ENCODE results near the gene BACH2.
"Not testable (repeated sequence)": the region's sequence is repeated elsewhere in the genome, so short reads cannot be mapped to it uniquely, and the experiment has no call there.

The BACH2 gene

DNA sequence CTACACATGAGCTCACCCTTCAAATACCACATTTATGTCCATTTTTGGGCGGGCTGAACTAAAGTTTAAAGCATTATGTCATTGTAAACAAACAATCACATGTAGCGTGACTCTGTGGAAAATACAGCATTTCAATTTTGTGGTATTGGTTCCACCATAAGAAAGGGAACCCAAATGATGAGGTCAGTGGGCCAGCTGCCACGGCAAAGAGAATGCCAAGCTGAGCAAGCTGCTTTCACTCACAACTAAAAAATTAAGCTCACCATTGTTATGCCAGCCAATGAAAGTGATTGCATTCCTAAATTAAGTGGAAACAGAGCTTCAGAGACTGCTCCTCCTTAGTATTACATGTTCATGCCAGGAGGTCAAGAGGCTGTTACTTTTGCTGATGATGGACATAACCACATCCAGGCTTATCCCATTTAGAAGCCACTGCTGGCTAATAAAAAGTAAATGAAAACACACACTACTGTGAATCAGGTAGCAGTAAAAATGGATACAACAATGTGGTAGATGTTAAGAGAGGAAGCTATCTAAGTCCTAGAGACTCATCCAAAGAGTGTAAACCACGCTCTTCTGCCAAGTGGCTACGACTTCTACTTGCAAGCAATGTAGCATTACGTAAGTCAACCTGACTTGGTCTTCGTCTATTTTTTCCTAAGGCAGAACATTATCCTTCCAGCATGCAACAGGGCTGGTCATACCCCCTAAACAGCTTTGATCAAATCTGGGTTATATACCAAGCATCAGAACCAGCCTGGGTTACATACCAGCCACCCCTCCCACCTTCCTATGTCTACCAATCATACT, 164.8 kb downstream of the BACH2 start:
- TF ChIP-seq, protein P1, sequence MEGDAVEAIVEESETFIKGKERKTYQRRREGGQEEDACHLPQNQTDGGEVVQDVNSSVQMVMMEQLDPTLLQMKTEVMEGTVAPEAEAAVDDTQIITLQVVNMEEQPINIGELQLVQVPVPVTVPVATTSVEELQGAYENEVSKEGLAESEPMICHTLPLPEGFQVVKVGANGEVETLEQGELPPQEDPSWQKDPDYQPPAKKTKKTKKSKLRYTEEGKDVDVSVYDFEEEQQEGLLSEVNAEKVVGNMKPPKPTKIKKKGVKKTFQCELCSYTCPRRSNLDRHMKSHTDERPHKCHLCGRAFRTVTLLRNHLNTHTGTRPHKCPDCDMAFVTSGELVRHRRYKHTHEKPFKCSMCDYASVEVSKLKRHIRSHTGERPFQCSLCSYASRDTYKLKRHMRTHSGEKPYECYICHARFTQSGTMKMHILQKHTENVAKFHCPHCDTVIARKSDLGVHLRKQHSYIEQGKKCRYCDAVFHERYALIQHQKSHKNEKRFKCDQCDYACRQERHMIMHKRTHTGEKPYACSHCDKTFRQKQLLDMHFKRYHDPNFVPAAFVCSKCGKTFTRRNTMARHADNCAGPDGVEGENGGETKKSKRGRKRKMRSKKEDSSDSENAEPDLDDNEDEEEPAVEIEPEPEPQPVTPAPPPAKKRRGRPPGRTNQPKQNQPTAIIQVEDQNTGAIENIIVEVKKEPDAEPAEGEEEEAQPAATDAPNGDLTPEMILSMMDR (IDR thresholded peaks at IDR 0.05; ENCODE audit: low read depth, low read length), result no peak
- in situ Hi-C loops (cut with HindIII; ENCODE audit: low sequenced_read_pairs), result no loop called here
- DNase-seq (ENCODE audit: low read depth, low spot score), result peak; percentile 82
- H3K4me3 ChIP-seq (ENCODE audit: low read depth, low read length), result no peak overlapping the region

DNA sequence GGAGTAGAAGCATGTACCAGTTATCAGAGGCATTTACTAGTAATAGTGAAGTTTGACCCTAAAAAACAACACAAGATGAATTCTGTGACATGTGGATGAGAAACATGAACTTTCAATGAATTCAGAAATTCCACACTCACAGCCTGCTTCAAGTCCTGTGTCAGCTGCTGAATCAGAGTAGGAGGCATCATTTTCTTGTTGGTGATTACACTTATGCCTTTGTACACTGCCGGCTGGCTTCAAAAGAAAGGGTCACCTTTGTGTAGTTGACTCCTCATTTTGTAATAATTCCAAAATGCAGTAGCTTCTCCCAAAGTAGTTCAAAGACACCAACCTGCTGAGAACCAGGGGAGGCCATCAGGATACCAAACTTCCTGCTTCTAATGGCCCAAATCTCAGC, 165.5 kb downstream of the BACH2 start:
- TF ChIP-seq, protein P1 (IDR thresholded peaks at IDR 0.05; ENCODE audit: low read depth, low read length), result no peak
- no peak overlapping the region for H3K4me3 ChIP-seq (ENCODE audit: low read depth, low read length)
- DNase-seq (ENCODE audit: low read depth, low spot score), result peak; percentile 24
- in situ Hi-C loops (cut with HindIII; ENCODE audit: low sequenced_read_pairs), result no loop called here

DNA sequence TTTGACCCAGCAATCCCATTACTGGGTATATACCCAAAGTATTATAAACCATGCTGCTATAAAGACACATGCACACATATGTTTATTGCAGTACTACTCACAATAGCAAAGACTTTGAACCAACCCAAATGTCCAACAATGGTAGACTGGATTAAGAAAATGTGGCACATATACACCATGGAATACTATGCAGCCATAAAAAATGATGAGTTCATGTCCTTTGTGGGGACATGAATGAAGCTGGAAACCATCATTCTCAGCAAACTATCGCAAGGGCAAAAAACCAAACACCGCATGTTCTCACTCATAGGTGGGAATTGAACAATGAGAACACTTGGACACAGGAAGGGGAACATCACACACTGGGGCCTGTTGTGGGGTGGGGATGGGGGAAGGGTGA, 168.0 kb downstream of the BACH2 start:
- in situ Hi-C loops (cut with HindIII; ENCODE audit: low sequenced_read_pairs), result not testable (repeated sequence)

DNA sequence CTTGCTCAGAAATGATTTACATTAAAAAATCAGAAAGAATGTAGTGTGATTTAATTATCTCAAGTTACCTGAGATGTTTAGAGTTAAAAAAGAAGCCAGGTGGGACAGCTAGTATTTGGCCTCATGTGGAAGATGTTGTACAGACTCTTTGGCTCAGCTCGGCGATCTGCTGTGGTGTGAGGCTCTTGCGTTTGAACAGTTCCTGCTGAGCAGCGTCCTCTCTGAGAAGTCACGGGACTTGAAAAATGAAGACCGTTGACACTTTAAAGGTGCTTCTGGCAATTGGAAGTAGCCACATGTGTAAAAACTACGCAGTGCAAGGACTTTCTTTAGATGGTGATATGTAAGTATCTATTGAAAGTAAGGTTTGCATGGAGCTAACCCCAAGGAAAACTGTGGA, 169.0 kb downstream of the BACH2 start:
- in situ Hi-C loops (cut with HindIII; ENCODE audit: low sequenced_read_pairs), result no loop called here
- H3K4me3 ChIP-seq (ENCODE audit: low read depth, low read length), result no peak overlapping the region
- TF ChIP-seq, protein P1 (IDR thresholded peaks at IDR 0.05; ENCODE audit: low read depth, low read length), result no peak
- DNase-seq (ENCODE audit: low read depth, low spot score), result no peak

More for the DNA sequence above, 168.0 kb downstream of the BACH2 start:
- not testable (repeated sequence) for H3K4me3 ChIP-seq (ENCODE audit: low read depth, low read length); DNase-seq (ENCODE audit: low read depth, low spot score)

DNA sequence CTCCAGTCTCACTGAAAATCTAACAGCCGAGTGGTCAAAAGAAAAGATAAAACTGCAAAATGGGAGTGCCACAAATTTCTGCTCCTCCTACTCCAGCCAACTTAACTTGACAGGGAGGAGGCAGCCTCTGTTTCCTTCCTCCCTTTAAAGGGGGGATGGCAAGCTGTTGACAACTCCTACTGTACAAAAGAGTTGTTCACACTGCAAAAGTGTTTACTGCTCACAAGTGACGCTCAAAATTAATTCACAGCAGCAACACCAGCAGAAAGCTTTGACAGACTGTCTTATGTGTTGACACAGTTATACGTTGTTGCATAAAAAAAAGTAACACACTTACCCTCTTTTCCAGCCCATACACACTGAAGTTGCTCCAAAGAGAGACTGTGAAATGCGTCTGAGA, 169.8 kb downstream of the BACH2 start:
- no peak overlapping the region for H3K4me3 ChIP-seq (ENCODE audit: low read depth, low read length)
- in situ Hi-C loops (cut with HindIII; ENCODE audit: low sequenced_read_pairs), result no loop called here
- DNase-seq (ENCODE audit: low read depth, low spot score), result no peak
- TF ChIP-seq, protein P1 (IDR thresholded peaks at IDR 0.05; ENCODE audit: low read depth, low read length), result no peak

DNA sequence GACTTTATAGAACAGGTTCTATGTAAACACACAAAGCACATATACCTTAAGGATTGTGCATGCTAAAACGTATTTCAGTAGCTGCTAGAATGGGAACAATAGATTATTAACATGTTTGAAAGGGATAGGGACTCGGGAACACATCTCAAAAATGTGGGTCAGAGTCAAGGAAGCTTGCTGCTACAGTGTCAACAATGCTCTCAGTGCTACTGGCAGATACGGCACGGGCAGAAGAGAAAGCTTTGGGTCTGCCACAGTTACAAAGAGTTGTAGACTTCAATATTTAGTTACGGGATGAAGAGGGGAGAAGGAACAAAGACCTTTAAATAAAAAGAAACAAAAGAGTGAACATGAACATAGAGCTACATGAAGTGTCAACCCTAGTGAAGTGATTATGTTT, 170.5 kb downstream of the BACH2 start:
- in situ Hi-C loops (cut with HindIII; ENCODE audit: low sequenced_read_pairs), result no loop called here
- H3K4me3 ChIP-seq (ENCODE audit: low read depth, low read length), result no peak overlapping the region
- TF ChIP-seq, protein P1 (IDR thresholded peaks at IDR 0.05; ENCODE audit: low read depth, low read length), result no peak
- no peak for DNase-seq (ENCODE audit: low read depth, low spot score)

DNA sequence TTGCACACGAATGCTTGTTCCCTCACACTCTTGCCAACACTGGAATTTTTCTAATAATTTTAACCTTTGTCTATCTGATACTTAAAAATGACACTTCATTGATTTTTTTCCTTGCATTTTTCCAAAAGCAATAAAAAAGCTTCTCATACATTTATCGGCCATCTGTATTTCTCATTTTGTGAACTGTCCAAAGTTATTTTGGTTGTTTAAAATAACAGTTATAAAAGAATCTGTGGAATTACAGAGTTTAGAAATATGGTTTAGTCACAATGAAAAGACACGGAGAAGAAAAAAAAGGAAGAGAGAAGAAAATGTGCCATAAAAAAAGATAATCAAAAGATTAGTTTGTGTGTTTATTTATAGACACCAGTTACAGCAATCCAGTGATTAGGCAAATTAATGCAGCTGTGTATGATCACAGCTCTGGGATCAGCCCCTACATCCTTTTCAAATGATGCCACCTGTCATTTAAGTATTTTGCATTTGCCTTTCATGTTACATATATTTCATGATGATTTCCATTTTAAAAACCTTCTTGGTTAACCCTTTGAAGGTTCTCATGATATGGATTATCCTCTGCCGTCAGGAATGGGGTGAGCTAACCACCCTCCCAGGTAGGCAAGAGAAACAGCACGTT, 171.7 kb downstream of the BACH2 start:
- TF ChIP-seq, protein P1 (IDR thresholded peaks at IDR 0.05; ENCODE audit: low read depth, low read length), result no peak
- in situ Hi-C loops (cut with HindIII; ENCODE audit: low sequenced_read_pairs), result no loop called here
- no peak for DNase-seq (ENCODE audit: low read depth, low spot score)
- no peak overlapping the region for H3K4me3 ChIP-seq (ENCODE audit: low read depth, low read length)
